Measurements from ENCODE around the gene TRPC1.
"Not testable (repeated sequence)": the region's sequence is repeated elsewhere in the genome, so short reads cannot be mapped to it uniquely, and the experiment has no call there.

- not testable (repeated sequence) for TF ChIP-seq CTCF (IDR thresholded peaks at IDR 0.05; ENCODE audit: insufficient read depth, low read length, poor library complexity, severe bottlenecking); EZH2phosphoT487 (conservative IDR thresholded peaks at IDR 0.05; ENCODE audit: low read length)
These were observed 28.8 kb downstream of the TRPC1 start for GRCh38 chr3:142752605-142753004.
